Esophagus squamous epithelium (tissue), 4 donors: ENCODE measurements around the gene ZFYVE28.

Experiments used
- CTCF ChIP-seq, 6 experiments: fragments of 450-650 bp in 4 of 6; fragments of 200-600 bp in 2 of 6; sonication (generic) in 2 of 6; IDR thresholded peaks; one replicate each; pipeline ENCODE4 v1.5.1; 2016 to 2019; ENCODE audit warnings: antibody characterized with exemption in 6 of 6, mild to moderate bottlenecking in 4 of 6, moderate library complexity in 4 of 6
- POLR2A ChIP-seq, 4 donors: fragments of 450-650 bp; IDR thresholded peaks; one replicate each; pipeline ENCODE4 v1.6.1; 2017; ENCODE audit warnings: antibody characterized with exemption in 4 of 4, mild to moderate bottlenecking in 4 of 4, moderate library complexity in 3 of 4

GRCh38 chr4:2401610-2401983, 16.8 kb downstream of the ZFYVE28 start:
- no peak for TF ChIP-seq CTCF (IDR thresholded peaks at IDR 0.05)
- TF ChIP-seq POLR2A (IDR thresholded peaks at IDR 0.05) = no peak
